Adipose tissue (tissue), 3 donors: Measurements from ENCODE around the gene TAGLN. TPM values are rescaled to one million over a fixed set of nuclear protein-coding genes. Genes with fewer than 3 reads are reported as not detected.

ENCODE experiments used
- H3K27ac ChIP-seq: one replicate; pipeline ENCODE4 v1.5.1; 2013; ENCODE audit warnings: low read depth, low read length
- WGBS, 3 donors: extraction: QIAGEN DNeasy Blood & Tissue Kit; methylation state at CpG; one replicate each; pipeline ENCODE4 v1.1.7; 2013; 5-methylcytosine and 5-hydroxymethylcytosine counted together
- polyA plus RNA-seq, 3 donors: library from polyadenylated mRNA; stranded (reverse); fragments of 200-250 nt; gene quantifications; one replicate each; pipeline ENCODE4 v1.2.3, GENCODE V29; 2013
- donor health status: healthy with polysubstance abuse.
- donor health status: Bipolar disorder and iron deficiency.
- donor health status: healthy.

TAGLN gene
- polyA plus RNA-seq = 1,000 to 10,000 TPM in 2 of 3 donors, 100 to 1,000 TPM in 1; 106 to 1,292 (median 1,213) TPM

DNA sequence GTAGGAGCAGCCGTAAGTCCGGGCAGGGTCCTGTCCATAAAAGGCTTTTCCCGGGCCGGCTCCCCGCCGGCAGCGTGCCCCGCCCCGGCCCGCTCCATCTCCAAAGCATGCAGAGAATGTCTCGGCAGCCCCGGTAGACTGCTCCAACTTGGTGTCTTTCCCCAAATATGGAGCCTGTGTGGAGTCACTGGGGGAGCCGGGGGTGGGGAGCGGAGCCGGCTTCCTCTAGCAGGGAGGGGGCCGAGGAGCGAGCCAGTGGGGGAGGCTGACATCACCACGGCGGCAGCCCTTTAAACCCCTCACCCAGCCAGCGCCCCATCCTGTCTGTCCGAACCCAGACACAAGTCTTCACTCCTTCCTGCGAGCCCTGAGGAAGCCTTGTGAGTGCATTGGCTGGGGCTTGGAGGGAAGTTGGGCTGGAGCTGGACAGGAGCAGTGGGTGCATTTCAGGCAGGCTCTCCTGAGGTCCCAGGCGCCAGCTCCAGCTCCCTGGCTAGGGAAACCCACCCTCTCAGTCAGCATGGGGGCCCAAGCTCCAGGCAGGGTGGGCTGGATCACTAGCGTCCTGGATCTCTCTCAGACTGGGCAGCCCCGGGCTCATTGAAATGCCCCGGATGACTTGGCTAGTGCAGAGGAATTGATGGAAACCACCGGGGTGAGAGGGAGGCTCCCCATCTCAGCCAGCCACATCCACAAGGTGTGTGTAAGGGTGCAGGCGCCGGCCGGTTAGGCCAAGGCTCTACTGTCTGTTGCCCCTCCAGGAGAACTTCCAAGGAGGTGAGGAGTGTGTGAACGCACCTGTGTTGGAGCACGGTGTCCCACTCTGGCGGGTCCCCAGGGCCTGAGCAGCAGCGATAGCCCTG is at the start of gene TAGLN:
Gene TAGLN, plus strand, starts transcription at position 318 of the 863 bp plus-strand sequence. CDS start 3,644 bp downstream, outside the sequence.
- 28 to 65% (median 40%) methylated on average over 32 to 34 of the region's 34 CpGs for WGBS, 3 donors
- peak within 1 kb of the TSS; percentile 78 for H3K27ac ChIP-seq

DNA sequence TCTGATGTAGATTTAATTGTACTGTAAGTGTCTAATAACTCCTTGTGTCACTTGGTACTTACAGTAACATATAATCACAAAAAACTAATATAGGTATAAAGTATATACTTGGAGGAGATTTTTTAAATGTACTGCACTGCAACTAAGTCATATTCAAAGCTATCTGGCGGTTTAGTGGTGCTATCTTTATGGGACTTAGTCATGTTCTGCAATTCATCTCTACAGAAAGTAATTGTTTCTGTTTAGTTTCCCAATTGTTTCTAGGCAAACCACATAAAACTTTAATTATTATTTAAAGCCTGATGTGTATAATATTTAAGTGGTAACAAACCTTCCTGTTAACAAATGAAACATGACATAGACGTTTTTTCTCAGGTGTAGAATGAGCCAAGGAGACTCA is 47.1 kb upstream of the TAGLN start:
- WGBS, 3 donors = 52 to 70% (median 64%) methylated on average over 2 of the region's 2 CpGs

DNA sequence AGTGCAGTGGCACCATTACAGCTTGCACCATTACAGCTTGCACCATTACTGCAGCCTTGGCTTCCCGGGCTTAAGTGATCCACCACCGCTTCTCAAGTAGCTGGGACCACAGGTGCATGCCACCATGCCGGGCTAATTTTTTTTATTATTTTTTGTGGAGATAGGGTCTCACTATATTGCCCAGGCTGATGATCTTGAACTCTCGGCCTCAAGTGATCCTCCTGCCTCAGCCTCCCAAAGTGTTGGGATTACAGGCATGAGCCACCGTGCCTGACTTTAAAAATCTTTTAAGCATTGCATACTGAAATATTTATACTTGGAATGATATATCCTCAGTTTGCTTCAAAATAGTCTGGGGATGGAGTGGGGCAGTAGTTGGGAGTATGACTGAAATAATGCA is 44.7 kb upstream of the TAGLN start:
- 92 to 97% (median 97%) methylated on average over 5 of the region's 5 CpGs for WGBS, 3 donors
- no peak overlapping the region for H3K27ac ChIP-seq

More for the DNA sequence above, 47.1 kb upstream of the TAGLN start:
- H3K27ac ChIP-seq = no peak overlapping the region

DNA sequence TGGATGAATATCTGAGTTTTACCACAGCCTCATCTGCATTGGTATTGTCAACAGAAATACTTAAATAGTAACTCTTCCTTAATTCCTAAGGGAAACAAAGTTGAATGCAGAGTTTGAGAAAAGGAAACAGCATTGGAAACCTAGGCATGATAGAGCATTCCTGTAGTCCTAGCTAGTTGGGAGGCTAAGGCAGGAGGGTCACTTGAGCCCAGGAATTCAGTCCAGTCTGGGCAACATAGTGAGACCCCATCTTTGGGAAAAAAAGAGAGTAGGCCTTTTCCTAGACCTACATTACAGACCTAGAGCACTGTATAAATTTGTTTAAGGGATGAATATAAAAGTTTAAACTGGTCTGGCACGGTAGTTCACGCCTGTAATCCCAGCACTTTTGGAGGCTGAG is 41.7 kb upstream of the TAGLN start:
- WGBS, 3 donors = 86 to 99% (median 94%) methylated on average over 2 of the region's 2 CpGs
- H3K27ac ChIP-seq = no peak overlapping the region

DNA sequence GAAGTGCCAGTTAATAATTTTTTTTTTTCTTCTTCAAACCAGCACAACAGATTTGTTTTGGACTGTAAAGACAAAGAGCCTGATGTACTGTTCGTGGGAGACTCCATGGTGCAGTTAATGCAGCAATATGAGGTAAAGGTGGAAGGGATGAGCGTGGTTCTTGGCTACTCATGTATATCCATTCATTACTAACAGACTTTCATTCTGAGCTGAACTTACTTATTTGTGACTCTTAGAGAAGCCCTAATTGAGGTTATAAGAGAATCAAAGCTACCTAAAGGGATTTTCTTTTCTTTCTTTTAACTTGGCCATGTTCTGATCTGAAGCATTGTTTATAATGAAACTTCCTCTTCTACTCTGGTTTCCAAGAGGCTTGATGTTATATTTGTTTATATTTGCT is 39.3 kb upstream of the TAGLN start:
- no peak overlapping the region for H3K27ac ChIP-seq

DNA sequence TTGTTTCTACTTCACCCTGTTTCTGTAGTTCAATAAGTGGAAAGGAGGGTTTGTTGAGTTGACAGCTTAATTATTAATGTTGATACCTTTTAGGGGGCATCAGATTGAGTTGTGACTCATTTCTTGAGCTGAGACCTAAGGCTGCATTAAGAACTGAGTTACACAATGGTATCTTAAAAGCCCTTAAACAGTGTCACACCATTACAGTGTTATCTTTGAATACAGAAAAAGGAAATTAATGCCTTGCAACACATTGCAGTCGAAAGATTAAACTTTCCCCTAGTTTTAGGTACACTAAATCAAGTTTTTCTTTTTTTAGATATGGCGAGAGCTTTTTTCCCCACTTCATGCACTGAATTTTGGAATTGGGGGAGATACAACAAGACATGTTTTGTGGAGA is 38.3 kb upstream of the TAGLN start:
- WGBS, 3 donors = 63 to 77% (median 66%) methylated on average over 2 of the region's 2 CpGs
- no peak overlapping the region for H3K27ac ChIP-seq

More for the DNA sequence above, 39.3 kb upstream of the TAGLN start:
- 88 to 95% (median 89%) methylated on average over 2 of the region's 2 CpGs for WGBS, 3 donors

DNA sequence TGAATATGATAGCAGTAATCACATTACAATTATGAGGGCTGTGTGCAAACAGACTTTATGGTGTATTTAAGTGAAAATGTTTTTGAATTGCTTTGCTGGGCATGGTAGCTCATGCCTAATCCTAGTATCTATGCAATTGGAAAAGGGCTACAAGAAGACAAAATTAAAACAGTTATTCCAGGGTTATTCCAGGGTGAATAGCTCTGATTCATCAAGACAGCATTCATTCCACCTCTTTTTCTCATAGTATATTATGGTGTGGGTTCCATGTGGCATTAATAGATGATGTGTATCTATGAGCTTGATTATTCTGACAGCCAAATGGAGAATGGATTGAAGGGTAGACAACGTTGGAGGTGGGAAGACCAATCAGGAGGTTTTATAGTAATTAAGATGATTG is 32.7 kb upstream of the TAGLN start:
- no peak overlapping the region for H3K27ac ChIP-seq
- 43 to 66% (median 63%) methylated on average over 1 of the region's 1 CpG for WGBS, 3 donors

DNA sequence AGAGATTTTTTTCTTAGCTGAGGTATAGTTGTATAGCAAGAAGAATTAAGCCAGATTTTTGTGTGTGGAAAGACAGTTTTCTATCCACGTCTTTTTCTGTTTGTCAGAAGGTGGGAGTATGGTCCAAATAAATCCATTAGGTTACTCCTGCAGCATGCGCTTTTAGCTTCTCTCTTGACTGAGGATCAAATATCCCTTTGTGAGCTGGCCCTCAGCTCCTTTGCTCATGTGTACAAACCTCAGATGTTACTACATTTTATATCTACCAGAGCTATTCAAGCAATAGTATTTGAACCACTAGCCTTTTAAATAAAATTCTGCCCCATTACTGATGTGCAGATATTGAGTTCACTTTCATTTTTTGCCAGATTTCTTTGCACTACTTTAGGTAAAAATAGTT is 29.4 kb upstream of the TAGLN start:
- WGBS, 3 donors = 84 to 90% (median 87%) methylated on average over 2 of the region's 2 CpGs
- no peak overlapping the region for H3K27ac ChIP-seq

DNA sequence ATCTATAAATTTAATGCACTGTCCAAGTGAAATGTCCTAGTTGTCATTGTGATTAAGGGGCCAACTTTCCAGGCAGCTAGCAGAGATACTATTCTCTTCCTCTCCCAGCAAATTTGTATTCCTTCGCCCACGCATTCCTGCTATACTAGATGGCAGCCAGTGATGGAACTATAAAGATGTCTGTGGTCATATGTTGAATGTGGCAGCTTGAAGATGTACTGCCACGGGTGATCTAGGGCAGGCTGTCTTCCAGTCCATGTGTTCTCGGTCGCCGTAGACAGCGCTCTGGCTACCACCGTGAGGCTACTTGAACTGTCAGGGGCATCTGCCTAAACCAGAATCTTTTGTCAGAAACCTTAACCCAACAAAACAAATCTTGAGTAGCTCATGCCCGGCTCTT is 29.0 kb upstream of the TAGLN start:
- 83 to 86% (median 86%) methylated on average over 9 of the region's 9 CpGs for WGBS, 3 donors
- H3K27ac ChIP-seq = no peak overlapping the region

DNA sequence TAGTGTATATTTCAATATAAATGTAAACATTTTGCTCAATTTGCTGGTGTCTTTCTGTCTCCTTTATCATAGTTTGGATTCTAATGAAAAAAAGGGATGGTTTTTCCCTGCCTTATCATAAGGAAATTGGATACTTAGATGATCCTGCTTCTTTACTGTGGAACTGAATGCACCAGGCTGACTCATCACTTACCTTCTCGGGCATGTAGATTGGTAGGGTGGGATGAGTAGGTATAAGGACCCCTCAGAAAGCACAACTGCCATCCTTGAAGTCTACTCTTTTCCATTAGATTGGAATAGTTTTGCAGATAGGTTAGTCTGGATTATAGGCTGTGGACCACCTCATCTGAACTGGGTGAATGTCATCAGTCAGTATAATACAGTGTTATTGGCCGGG is 28.2 kb upstream of the TAGLN start:
- no peak overlapping the region for H3K27ac ChIP-seq
- 88 to 95% (median 90%) methylated on average over 2 of the region's 2 CpGs for WGBS, 3 donors

DNA sequence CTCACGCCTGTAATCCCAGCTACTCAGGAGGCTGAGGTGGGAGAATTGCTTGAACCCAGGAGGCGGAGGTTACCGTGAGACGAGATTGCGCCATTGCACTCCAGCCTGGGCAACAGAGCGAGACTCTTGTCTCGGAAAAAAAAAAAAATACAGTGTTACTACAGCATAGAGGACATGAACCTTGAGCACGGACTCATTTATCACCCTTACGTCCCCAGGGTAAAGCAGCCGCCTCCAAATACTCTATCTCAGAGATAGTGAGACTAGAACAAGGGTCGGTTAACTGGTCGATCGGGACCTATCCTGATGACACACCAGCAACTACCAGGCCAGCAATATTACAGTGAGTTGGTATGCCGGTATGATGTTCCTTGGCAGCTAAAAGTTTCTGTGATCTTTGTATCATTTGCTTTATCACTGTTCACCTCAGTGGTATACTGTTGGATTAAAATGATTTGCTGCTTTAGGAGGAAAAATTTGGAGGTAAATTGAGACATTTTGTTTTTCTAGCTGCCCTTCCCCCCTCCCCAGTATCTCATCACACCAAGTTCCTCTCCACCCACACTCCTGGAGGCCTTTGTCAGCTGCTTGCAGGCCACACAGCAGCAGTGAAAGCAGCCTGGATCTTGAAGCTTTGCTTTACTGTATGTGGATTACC is 27.6 kb upstream of the TAGLN start:
- no peak overlapping the region for H3K27ac ChIP-seq
- 55 to 75% (median 73%) methylated on average over 14 of the region's 14 CpGs for WGBS, 3 donors

DNA sequence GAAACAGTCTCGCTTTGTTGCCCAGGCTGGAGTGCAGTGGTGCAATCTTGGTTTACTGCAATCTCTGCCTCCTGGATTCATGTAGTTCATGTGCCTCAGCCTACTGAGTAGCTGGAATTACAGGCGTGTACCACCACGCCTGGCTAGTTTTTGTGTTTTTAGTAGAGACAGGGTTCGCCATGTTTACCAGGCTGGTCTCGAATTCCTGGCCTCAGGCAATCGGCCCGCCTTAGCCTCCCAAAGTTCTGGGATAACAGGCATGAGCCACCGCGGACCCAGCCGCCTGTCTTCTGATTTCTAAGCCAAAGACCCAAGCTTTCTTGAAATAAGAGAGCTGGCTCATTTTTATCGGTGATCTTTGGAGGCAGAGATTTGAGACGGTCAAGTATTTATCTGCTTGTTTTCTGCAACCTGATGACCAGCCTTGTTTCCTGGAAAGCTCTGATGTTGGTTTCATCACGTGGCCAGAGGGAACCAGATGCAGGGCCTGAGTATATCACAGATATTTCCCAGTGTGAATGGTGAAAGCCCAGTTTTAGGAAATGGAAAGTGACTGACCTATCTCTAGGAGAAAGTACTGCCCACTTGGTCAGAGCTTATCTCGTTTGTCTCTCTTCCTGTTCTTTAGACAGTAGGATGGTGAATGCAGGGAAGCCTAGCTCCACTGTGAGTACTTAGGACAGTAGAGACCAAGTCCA is 26.3 kb upstream of the TAGLN start:
- peak overlapping the region; percentile 46 for H3K27ac ChIP-seq
- 73 to 78% (median 77%) methylated on average over 14 of the region's 14 CpGs for WGBS, 3 donors

DNA sequence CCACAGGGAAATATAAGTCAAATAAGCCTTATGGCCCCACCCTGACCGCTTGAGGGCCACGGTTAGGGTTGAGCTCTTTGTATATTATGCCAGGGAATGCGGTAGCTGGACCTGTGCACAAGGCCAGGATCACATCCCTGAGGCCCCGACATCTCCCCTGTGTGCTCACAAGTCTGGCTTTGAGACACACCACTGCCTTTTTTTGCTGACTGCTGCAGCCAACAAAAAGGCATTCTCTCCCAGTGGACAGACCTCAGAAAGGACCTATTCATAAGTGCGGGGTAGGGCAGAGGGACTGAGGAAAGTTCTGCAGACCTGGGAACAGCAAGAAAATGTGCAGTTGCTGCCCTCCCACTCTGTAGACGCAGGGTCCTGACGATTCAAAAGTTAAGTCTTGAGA is 24.1 kb upstream of the TAGLN start:
- 57 to 66% (median 60%) methylated on average over 7 of the region's 7 CpGs for WGBS, 3 donors

DNA sequence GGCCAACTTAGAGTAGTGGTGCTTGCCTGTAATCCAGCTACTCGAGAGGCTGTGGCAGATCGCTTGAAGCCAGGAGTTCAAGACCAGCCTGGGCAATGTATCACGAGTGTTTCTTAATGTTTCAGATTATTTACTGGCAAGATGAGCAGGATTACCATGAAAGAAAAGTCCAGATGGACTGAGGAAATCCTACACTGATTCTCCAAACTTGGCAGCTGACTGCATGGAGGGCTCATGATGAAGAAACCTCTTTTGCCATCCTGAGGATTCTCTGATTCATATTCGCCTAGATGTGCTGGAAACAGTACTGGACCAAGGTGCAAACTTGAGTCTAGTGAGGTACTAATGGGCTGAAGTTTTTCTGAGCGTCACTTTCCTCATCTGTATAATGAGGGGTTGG is 23.4 kb upstream of the TAGLN start:
- H3K27ac ChIP-seq = no peak overlapping the region
- 77 to 87% (median 83%) methylated on average over 5 of the region's 5 CpGs for WGBS, 3 donors

More for the DNA sequence above, 24.1 kb upstream of the TAGLN start:
- no peak overlapping the region for H3K27ac ChIP-seq

DNA sequence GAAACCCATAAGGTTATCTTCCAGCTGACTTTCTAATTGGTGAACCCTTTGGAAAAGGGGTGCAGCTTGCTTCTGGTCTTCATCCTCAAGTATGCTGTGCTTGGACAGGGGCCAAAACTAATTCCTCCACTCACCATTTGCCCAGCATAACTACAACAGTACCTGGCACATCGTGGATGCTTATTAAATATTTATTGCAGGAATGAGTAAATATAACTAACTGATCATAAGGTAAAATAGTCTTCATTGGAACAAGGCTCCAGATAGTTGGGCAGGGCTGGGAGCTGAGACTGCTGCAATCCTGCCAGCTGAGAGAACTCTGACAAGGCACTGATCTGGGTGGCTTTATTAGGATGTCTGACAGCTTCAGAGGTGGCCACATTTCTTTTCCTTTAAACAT is 23.0 kb upstream of the TAGLN start:
- 47 to 78% (median 76%) methylated on average over 1 of the region's 1 CpG for WGBS, 3 donors
- H3K27ac ChIP-seq = no peak overlapping the region

DNA sequence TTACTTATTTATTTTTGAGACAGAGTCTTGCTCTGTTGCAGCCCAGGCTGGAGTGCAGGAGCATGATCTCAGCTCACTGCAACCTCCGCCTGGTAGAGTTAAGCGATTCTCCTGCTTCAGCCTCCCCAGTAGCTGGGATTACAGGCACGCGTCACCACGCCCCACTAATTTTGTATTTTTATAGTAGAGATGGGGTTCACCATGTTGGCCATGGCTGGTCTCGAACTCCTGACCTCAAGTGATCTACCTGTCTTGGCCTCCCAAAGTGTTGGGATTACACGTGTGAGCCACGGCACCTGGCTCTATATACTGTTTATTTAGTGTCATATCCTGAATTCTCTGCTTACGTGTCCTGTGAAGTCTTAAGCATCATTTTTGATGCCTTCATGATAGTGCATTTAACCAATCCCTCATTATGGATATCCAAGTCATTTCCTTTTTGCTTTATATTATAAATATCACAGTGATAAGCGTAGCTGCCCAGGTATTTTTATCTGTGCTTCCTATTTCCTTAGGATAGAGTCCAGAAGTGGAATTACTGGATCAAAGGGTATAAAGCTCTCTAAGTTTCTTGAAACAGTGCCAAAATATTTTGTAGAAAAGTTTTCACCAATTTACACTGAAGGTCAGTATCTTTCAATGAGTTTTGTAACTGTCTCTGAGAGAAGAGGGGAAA is 21.5 kb upstream of the TAGLN start:
- H3K27ac ChIP-seq = no peak overlapping the region

DNA sequence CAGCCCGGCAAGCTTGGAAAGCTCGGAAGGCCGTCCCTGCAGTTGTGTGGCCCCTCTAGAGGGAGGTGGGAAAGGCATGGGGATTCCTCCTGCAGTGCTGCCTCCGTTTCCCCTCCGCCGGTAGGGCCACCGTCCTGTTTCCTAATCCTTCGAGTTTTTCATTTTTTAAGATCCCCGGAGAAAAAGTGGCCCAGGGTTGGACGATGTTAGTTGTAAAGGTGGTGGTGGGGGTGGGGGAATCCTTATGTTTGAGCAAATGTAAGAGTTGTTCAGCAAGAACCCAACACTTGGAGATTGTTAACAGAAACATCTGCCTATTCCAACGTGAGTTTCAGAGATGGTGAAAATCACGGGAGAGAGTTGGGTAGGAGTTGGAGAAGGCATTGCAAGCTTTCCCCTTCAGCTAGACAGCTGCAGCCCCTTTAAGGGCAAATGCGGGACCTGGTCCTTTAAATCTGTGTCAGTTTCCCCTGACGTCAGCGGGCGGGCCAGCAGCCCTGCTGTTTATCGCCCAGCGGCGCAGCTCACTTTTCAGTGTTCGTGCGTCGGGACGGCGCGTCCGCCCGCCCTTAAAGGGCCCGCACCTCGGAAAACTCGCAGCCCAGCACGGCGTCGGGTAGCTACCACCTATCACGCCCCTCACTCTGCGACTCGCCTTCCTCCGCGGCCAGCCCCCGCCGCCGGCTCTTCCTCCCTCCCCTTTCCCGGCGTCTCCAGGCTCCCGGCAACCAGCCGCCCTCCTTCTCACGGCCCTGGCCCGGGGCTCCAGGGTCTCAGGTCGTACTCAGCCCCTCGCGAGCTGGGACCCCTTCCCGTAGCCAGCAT is 20.7 kb upstream of the TAGLN start, which contains the start of gene SIDT2:
Gene SIDT2, plus strand, starts transcription at position 534 of the 825 bp plus-strand sequence. CDS start 521 bp downstream, outside the sequence.
- 1 to 2% (median 1%) methylated on average over 42 to 51 of the region's 51 CpGs for WGBS, 3 donors
- H3K27ac ChIP-seq = peak within 1 kb of the TSS; percentile 59

More for the DNA sequence above, 21.5 kb upstream of the TAGLN start:
- WGBS, 3 donors = 60 to 78% (median 76%) methylated on average over 10 of the region's 10 CpGs
